NK-92 (cell line): Measurements from ENCODE around the gene GABRG3.

Experiments used
- DNase-seq: peaks from one replicate; lab custom pipeline; 2025; ENCODE audit not compliant: unreplicated experiment; lab: John Stamatoyannopoulos, UW

GABRG3 gene

GRCh38 chr15:26970712-26971210 lies at the start of gene GABRG3:
GABRG3 (plus strand) TSS chr15:26971181.
- no peak for DNase-seq

- no peak for DNase-seq
Measured at GRCh38 chr15:26921433-26921832, 49.5 kb upstream of the GABRG3 start.

- DNase-seq, result no peak
Measured at GRCh38 chr15:26926081-26926480, 44.9 kb upstream of the GABRG3 start.

- DNase-seq, result no peak
Measured at GRCh38 chr15:26928051-26928450, 42.9 kb upstream of the GABRG3 start.

- no peak for DNase-seq
Measured at GRCh38 chr15:26929588-26929987, 41.4 kb upstream of the GABRG3 start.

DNA sequence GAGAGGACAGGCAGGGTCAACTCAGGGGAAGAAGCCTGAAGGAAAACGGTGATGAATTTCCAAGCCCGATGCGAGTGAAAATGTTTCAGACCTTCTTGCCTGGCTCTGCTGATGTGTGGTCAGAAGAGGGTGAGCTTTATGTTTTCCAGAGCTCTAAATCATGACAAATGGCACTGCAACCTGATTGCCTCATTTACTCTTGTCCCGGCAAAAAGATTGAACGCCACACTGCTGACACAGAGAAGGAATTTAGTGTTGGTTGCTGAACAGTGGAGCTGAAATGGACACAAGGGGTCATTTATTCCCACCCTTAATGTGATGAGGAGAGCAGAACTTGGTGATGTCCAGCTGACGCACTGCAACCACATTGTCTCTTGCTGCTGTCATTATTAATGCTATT lies 36.1 kb upstream of the GABRG3 start:
- DNase-seq, result no peak

DNA sequence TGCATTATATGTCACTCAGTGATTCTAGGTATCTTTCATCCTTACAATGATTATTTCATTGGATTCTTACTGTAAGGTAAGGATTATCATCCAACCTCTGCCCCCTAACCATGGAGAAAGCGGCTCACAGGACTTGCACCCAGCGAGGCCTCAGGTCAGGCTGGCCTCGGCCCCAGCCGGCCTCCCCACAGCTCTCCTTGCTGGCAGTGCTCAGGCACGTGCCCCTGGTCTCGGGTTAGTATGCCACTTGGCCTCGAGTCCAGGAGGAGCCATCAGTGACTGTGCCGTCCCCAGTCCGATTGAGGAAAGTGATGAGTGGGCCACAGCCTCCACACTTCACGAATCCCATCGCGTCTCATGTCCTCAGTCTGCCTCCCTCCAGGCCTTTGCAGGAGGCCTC lies 35.7 kb upstream of the GABRG3 start:
- DNase-seq, result no peak

GRCh38 chr15:26936502-26936901 lies 34.5 kb upstream of the GABRG3 start:
- no peak for DNase-seq

GRCh38 chr15:26937134-26937533 lies 33.8 kb upstream of the GABRG3 start:
- no peak for DNase-seq

GRCh38 chr15:26939398-26939797 lies 31.6 kb upstream of the GABRG3 start:
- no peak for DNase-seq

GRCh38 chr15:26941489-26941888 lies 29.5 kb upstream of the GABRG3 start:
- DNase-seq, result no peak

DNA sequence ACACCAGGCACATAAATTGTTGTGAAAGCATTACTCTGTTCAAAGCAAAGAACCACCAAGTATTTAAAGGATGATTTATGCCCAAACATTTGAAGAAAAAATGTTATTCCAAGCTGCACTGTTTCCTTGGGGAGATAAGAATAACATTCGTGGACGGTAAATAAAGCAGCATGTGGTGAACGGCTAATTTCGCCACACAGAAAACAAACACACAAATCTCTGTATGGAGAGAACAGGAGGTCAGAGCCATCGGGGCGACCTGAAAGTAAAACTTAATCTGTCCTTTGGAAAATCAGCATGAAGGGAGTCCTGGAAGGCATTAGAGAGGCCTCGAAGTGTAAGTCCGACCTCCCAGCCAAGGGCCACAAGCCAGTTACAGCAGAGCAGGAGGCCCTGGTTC lies 27.1 kb upstream of the GABRG3 start:
- DNase-seq, result no peak

DNA sequence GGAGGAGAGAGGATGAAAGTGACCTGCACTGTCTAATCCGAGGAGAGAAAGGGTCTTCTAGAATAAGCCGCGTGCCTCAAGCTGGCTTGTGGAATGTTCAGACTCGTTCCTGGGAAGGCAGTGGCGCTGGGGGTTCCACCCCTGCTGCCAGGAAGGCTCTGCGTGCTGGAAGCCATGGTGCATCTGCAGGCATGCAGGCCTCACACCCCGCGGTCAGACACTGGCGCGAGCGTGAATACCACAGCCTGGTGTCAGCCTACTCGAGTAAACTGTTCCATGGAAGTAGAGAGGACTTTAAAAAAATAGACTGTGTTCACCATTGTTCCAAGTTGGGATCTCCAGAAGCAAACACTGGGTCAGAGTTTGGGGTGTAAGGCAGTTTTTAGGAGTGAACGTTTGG lies 25.9 kb upstream of the GABRG3 start:
- no peak for DNase-seq

GRCh38 chr15:26950001-26950400 lies 21.0 kb upstream of the GABRG3 start:
- DNase-seq, result no peak

- no peak for DNase-seq
Measured at GRCh38 chr15:26954403-26954802, 16.6 kb upstream of the GABRG3 start.

GRCh38 chr15:26967719-26968269 lies 3.2 kb upstream of the GABRG3 start:
- DNase-seq, result no peak

DNA sequence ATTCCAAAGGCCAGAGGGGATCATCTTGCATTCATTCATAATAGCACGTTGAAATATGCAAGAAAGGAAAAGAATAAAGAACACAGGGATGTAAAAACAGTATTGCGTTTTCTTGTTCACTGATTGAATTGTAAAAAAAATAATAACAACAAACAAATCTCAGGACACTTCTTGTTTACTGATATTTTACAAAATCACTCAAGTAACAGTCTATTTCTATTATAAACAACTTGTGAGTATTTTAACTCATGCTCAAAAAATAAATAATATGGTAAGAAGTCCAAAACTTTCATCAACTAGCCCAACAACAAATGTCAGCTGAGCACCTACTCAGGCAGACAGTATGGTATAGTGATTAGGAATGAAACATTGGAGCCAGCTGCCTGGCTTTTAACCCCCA lies 2.2 kb upstream of the GABRG3 start:
- no peak for DNase-seq

- no peak for DNase-seq
Measured at GRCh38 chr15:26971271-26972018, 464 bp downstream of the GABRG3 start.

GRCh38 chr15:26972636-26973035 lies 1.7 kb downstream of the GABRG3 start:
- no peak for DNase-seq

- no peak for DNase-seq
Measured at GRCh38 chr15:26974120-26974780, 3.3 kb downstream of the GABRG3 start.

DNA sequence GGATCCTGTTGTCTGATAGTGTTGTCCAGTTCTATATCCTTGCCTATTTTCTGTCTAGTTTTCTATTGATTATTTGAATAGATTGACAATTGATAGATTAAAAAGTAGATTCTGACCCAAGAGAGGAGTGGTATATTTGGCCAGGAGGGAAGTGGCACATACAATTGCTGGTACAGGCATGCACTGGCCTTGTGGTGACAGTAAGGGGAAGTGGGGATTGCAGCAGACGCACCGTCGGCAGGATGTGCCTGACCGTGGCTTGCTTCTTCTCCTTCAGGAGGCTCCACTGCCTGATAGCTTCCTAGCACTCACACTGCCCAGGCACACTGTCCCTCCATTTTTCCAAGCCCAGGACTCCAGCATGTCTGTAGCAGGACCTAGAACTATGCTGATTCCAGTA lies 10.5 kb downstream of the GABRG3 start:
- no peak for DNase-seq

DNA sequence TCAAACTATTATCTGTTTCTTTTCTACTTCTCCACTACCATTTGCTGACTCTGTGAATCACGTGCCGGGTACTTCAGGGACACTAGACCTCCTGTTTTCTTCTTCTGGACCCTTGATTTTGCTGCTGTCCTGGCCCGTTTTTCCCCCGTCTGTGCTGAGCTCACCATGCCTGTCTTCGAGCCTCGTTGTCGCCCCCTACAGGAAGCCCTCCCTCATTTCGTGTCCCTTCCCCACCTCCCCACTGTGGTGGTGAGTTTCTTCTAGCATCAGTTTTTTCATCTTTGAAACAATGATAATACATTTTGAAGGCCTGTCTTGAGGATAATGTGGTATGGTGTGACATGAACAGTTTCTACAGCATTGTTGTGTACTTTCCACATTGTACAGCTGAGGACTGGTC lies 12.8 kb downstream of the GABRG3 start:
- DNase-seq, result no peak
